Breast epithelium (tissue), 4 donors: ENCODE measurements around the gene HLA-DRB1. TPM values are rescaled to one million over a fixed set of nuclear protein-coding genes. Genes with fewer than 3 reads are reported as not detected.
"Not testable (repeated sequence)": the region's sequence is repeated elsewhere in the genome, so short reads cannot be mapped to it uniquely, and the experiment has no call there.

Experiments
- DNase-seq, 2 donors: peaks; one replicate each; pipeline ENCODE4 v3.0.0-alpha.2; 2019; ENCODE audit warnings: low spot score in 2 of 2
- H3K27ac ChIP-seq, 2 donors: fragments of 200-600 bp; sonication (generic) in 1 of 2; one replicate each; pipeline ENCODE4 v1.5.1; 2016 to 2019; ENCODE audit warnings: mild to moderate bottlenecking in 1 of 2
- H3K27me3 ChIP-seq, 2 donors: fragments of 200-600 bp; sonication (generic) in 1 of 2; one replicate each; pipeline versions ENCODE4 v1.5.1 to v1.6.0; 2017 to 2019; ENCODE audit warnings: control low read depth in 1 of 2, mild to moderate bottlenecking in 1 of 2
- H3K36me3 ChIP-seq: fragments of 200-600 bp; one replicate; pipeline ENCODE4 v1.5.1; 2019
- H3K4me1 ChIP-seq, 2 donors: fragments of 200-600 bp; sonication (generic); one replicate each; pipeline ENCODE4 v1.5.1; 2016 to 2019; ENCODE audit warnings: control low read depth in 1 of 2
- H3K4me3 ChIP-seq, 3 donors: fragments of 200-600 bp; sonication (generic); 1 replicate in 2 of 3; 2 replicates in 1 of 3; pipeline ENCODE4 v1.5.1; 2016 to 2019; ENCODE audit warnings: mild to moderate bottlenecking in 3 of 3, moderate library complexity in 2 of 3
- H3K9me3 ChIP-seq, 2 donors: fragments of 200-600 bp; sonication (generic) in 1 of 2; one replicate each; pipeline ENCODE4 v1.5.1; 2016 to 2019; ENCODE audit warnings: control low read depth in 1 of 2
- POLR2A ChIP-seq: fragments of 450-650 bp; IDR thresholded peaks from one replicate; pipeline ENCODE4 v1.6.1; 2016; ENCODE audit warnings: antibody characterized with exemption, mild to moderate bottlenecking, moderate library complexity
- POLR2AphosphoS5 ChIP-seq, 3 donors: sonication (generic); formaldehyde crosslinking; IDR thresholded peaks; one replicate each; pipeline ENCODE4 v1.6.1; 2017; ENCODE audit warnings: antibody characterized with exemption in 3 of 3
- intact Hi-C: fragments of 100-400 bp; cut with DNase I; formaldehyde crosslinking; loops from one replicate; pipeline ENCODE4 v1.15.1; 2023; ENCODE audit warnings: low total_unique reads
- total RNA-seq, 3 donors: library from RNA; depleted of rRNA; stranded (reverse); fragments of >200 nt; gene quantifications; one replicate each; pipeline ENCODE4 v1.1.0, GENCODE V29; 2016
- TF ChIP-seq, protein P1 (sequence below), 3 donors: fragments of 450-650 bp; IDR thresholded peaks; one replicate each; pipeline ENCODE4 v1.5.1; 2016 to 2017; ENCODE audit warnings: antibody characterized with exemption in 3 of 3, mild to moderate bottlenecking in 3 of 3, moderate library complexity in 3 of 3

The HLA-DRB1 gene
- total RNA-seq, 3 donors from 2014 or later, result 28.2 to 90.3 (median 44.2) TPM

DNA sequence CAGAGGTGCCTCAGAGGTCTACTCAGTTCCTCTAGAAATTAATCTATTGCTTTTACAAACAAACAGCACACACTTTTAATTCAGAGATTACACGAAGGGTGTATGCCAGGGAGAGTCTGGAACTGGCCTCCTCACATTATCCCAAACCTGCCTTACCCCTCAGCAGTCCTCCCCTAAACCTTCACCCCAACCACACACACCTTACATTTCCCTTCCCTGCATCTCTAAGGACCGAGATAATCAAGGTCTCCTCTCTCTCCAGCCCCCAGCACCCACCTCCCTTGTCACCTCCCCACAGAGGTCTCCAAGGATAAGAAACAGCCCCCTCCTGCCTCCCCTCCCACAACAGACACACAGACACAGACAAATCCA lies 6.1 kb downstream of the HLA-DRB1 start:
- no peaks in the 10 kb centered on the region for H3K27me3 ChIP-seq
- H3K36me3 ChIP-seq, result no peaks in the 10 kb centered on the region
- H3K4me1 ChIP-seq, result no peaks in the 10 kb centered on the region
- H3K4me3 ChIP-seq, result peak overlapping the region in 1 of 3 donors; percentile 41
- H3K9me3 ChIP-seq, result no peaks in the 10 kb centered on the region
- DNase-seq, result no peak
- TF ChIP-seq POLR2AphosphoS5 (IDR thresholded peaks at IDR 0.05), result no peak
- intact Hi-C loops, result no loop called here
- no peak overlapping the region for H3K27ac ChIP-seq

DNA sequence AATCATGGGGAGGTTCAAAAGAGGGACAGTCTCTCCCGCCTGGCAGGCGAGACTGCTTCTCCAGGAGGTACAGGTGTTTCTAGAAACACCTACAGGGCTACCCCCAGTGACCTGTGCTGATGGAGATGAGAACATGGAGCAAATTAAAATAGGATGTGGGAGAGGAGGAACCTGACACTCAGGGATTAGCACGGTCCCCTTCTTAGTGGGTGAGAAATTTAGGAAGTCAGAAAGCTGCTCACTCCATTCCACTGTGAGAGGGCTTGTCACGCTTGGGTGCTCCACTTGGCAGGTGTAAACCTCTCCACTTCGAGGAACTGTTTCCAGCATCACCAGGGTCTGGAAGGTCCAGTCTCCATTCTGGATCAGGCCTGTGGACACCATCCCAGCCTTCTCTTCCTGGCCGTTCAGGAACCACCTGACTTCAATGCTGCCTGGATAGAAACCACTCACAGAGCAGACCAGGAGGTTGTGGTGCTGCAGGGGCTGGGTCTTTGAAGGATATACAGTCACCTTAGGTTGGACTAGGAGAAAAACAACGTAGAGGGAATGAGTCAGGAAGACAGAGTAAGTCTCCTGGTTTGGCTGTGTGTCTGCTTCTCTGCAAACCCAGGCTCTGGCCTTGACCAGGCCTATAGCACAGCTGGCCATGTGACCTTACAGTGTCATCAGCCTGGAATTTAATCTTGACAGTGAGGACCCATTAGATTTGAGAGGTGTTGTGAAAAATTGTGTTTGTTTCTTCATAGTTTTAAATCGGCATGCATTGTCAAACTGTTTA lies 8.1 kb downstream of the HLA-DRB1 start:
- H3K4me1 ChIP-seq, result no peaks in the 10 kb centered on the region
- intact Hi-C loops, result no loop called here
- no peaks in the 10 kb centered on the region for H3K36me3 ChIP-seq
- no peak for DNase-seq
- H3K9me3 ChIP-seq, result no peaks in the 10 kb centered on the region
- TF ChIP-seq POLR2A (no peak), POLR2AphosphoS5 (IDR thresholded peaks at IDR 0.05) (no peak)
- TF ChIP-seq, protein P1, sequence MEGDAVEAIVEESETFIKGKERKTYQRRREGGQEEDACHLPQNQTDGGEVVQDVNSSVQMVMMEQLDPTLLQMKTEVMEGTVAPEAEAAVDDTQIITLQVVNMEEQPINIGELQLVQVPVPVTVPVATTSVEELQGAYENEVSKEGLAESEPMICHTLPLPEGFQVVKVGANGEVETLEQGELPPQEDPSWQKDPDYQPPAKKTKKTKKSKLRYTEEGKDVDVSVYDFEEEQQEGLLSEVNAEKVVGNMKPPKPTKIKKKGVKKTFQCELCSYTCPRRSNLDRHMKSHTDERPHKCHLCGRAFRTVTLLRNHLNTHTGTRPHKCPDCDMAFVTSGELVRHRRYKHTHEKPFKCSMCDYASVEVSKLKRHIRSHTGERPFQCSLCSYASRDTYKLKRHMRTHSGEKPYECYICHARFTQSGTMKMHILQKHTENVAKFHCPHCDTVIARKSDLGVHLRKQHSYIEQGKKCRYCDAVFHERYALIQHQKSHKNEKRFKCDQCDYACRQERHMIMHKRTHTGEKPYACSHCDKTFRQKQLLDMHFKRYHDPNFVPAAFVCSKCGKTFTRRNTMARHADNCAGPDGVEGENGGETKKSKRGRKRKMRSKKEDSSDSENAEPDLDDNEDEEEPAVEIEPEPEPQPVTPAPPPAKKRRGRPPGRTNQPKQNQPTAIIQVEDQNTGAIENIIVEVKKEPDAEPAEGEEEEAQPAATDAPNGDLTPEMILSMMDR (IDR thresholded peaks at IDR 0.05), result no peak
- no peaks in the 10 kb centered on the region for H3K27me3 ChIP-seq
- H3K4me3 ChIP-seq, result no peak overlapping the region
- no peak overlapping the region for H3K27ac ChIP-seq

DNA sequence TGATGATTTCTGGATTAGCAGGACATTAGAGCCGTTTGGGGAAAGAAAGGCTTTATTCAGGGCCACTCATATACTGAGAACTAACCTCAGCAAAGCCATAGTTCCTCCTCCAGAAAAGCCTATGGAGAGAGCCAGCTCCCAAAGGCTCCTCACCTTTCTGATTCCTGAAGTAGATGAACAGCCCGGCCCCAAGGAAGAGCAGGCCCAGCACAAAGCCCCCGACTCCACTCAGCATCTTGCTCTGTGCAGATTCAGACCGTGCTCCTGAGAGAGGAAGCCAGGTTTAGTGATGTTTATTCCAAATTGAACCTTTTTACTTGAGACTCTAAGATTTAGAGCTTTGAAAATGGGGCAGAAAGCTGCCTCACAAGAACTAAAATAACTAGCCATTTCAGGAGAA lies 9.1 kb downstream of the HLA-DRB1 start:
- no peaks in the 10 kb centered on the region for H3K9me3 ChIP-seq
- intact Hi-C loops, result no loop called here
- TF ChIP-seq POLR2A (no peak), POLR2AphosphoS5 (IDR thresholded peaks at IDR 0.05) (no peak)
- TF ChIP-seq, protein P1 (IDR thresholded peaks at IDR 0.05), result no peak
- H3K36me3 ChIP-seq, result no peaks in the 10 kb centered on the region
- no peak overlapping the region for H3K27ac ChIP-seq
- no peak overlapping the region for H3K4me3 ChIP-seq
- no peaks in the 10 kb centered on the region for H3K27me3 ChIP-seq
- DNase-seq, result no peak
- no peaks in the 10 kb centered on the region for H3K4me1 ChIP-seq

DNA sequence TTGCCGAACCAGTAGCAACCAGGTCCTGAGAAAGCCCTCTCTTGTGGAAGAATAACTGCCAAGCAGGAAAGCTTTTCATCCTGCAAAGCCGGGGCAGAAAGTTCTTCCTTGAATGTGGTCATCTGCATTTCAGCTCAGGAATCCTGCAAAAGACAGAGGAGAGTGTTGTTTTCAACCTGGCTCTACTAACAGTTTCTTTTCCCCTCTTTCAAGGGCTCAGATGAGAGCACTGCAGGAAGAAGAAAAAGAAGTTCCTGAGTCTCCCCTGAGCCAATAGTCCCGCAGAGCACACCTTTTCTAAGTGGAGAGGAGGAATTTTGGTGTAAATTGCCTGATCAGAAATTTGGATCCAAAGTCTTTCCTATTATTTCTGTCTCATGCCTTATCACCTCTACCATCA lies 10.7 kb downstream of the HLA-DRB1 start:
- Histone ChIP-seq H3K27ac (no peak overlapping the region), H3K9me3 (no peaks in the 10 kb centered on the region), H3K36me3 (no peaks in the 10 kb centered on the region), H3K27me3 (no peaks in the 10 kb centered on the region), H3K4me1 (no peaks in the 10 kb centered on the region), H3K4me3 (no peak overlapping the region)
- intact Hi-C loops, result no loop called here
- no peak for TF ChIP-seq POLR2AphosphoS5 (IDR thresholded peaks at IDR 0.05)
- TF ChIP-seq, protein P1 (IDR thresholded peaks at IDR 0.05), result no peak
- no peak for TF ChIP-seq POLR2A
- peak in 1 of 2 donors; percentile 17 for DNase-seq

DNA sequence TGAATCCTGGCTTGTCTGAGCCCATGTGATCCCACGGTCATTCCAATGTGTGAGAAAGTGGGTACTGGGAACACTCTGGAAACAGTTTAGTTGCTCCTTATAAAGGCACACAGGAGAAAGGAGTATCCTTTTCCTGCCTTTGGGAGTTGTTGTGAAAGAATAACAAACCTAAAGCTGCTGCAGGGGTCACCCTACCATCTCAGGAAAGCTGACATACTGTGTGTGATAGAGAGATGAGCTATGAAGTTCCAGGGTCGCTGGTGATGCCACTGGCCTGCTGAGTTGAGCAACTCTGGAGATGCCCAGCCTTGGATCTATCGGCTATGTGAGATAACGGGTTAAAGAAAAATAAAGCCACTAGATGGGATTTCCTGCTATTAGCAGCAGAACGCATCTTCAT lies 12.2 kb downstream of the HLA-DRB1 start:
- H3K27ac ChIP-seq, H3K27me3 ChIP-seq, H3K36me3 ChIP-seq, DNase-seq, H3K4me1 ChIP-seq, intact Hi-C loops, H3K4me3 ChIP-seq, H3K9me3 ChIP-seq: not testable (repeated sequence)

DNA sequence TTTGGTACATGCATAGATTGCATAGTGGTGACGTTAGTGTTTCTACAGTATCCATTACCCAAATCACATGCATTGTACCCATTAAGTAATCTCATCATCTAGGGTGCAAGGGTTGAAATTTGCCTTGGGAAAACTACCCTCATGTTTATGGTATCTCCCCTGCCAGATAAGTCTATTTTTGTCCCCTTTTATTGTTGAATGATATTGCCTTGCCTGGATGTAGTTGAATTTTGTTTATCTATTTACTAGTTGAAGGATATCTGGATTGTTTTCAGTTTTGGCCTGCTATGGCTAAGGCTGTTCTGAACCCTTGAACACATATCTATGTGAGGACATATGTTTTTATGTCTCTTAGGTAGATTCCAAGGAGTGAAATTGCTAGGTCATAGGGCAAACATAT lies 13.4 kb downstream of the HLA-DRB1 start:
- Histone ChIP-seq H3K4me1 (no peaks in the 10 kb centered on the region), H3K27me3 (no peaks in the 10 kb centered on the region), H3K4me3 (no peak overlapping the region), H3K9me3 (no peaks in the 10 kb centered on the region), H3K36me3 (no peaks in the 10 kb centered on the region), H3K27ac (no peak overlapping the region)
- TF ChIP-seq, protein P1 (IDR thresholded peaks at IDR 0.05), result no peak
- TF ChIP-seq POLR2AphosphoS5 (IDR thresholded peaks at IDR 0.05) (no peak), POLR2A (no peak)
- no peak for DNase-seq
- intact Hi-C loops, result no loop called here
